ENCODE results near the gene PHTF2.

- TF ChIP-seq POLR2A (IDR thresholded peaks at IDR 0.05) (no peak), CTCF (IDR thresholded peaks at IDR 0.05) (no peak)
These were observed 159.9 kb downstream of the PHTF2 start for GRCh38 chr7:77958436-77958835.
